ENCODE measurements around the gene DDX51. TPM values are rescaled to one million over a fixed set of nuclear protein-coding genes. Genes with fewer than 3 reads are reported as not detected.

Gene DDX51
- total RNA-seq, 1 experiment from 2014 or later = 29.3 TPM

DNA sequence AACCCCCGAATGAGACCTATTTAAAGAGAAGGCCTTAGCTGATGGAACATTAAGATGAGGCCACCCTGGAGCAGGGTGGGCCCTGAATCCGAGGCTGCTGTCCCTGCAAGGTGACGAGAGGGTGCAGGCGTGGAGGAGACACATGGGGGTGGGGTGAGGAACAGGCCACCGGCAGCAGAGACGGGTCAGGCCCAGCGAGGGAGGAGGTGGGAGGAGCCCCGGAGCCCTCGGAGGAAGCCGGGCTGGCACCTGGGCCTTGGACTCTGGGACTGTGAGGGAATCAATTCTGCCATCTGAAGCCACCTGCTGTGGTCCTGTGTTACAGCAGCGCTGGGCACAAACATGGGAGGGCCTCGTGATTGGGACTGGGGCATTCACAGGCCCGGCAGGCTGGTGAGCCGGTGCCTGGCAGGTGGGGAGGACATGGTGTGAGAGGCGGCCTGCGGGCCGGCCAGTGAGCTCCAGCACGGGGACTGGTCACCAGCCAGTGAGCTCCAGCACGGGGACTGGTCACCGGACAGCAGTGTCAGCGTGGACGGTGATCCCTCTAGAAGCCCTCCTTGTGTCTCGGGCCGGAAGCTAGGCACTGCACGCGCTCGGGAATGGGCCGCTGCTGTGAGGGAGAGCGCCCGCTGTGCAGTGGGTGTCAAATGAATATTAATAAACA, 46.8 kb upstream of the DDX51 start:
- POLR2A ChIA-PET = no interaction called here
- Histone ChIP-seq H3K27me3 (ENCODE audit: control insufficient read depth, insufficient read depth, low read length) (no peaks in the 10 kb centered on the region), H3K4me1 (ENCODE audit: control insufficient read depth, insufficient read depth, low read length) (peaks cover 6% of the 10 kb centered on the region), H3K36me3 (ENCODE audit: control insufficient read depth, insufficient read depth, low read length) (no peaks in the 10 kb centered on the region), H3K27ac (ENCODE audit: low read length) (no peak overlapping the region), H3K4me3 (ENCODE audit: low read depth in 2 of 2, low read length in 2 of 2) (no peak overlapping the region), H3K9me3 (ENCODE audit: control insufficient read depth, insufficient read depth, low read depth, low read length) (0 out of 2 replicates have a peak, but pooled peaks cover 3% of the 10 kb centered on the region)
- DNase-seq (ENCODE audit: low read depth, low spot score) (no peak), ATAC-seq (no peak)
- TF ChIP-seq TCF7L2 (IDR thresholded peaks at IDR 0.05; ENCODE audit: low read depth, low read length) = no peak
- TF ChIP-seq, protein P1, sequence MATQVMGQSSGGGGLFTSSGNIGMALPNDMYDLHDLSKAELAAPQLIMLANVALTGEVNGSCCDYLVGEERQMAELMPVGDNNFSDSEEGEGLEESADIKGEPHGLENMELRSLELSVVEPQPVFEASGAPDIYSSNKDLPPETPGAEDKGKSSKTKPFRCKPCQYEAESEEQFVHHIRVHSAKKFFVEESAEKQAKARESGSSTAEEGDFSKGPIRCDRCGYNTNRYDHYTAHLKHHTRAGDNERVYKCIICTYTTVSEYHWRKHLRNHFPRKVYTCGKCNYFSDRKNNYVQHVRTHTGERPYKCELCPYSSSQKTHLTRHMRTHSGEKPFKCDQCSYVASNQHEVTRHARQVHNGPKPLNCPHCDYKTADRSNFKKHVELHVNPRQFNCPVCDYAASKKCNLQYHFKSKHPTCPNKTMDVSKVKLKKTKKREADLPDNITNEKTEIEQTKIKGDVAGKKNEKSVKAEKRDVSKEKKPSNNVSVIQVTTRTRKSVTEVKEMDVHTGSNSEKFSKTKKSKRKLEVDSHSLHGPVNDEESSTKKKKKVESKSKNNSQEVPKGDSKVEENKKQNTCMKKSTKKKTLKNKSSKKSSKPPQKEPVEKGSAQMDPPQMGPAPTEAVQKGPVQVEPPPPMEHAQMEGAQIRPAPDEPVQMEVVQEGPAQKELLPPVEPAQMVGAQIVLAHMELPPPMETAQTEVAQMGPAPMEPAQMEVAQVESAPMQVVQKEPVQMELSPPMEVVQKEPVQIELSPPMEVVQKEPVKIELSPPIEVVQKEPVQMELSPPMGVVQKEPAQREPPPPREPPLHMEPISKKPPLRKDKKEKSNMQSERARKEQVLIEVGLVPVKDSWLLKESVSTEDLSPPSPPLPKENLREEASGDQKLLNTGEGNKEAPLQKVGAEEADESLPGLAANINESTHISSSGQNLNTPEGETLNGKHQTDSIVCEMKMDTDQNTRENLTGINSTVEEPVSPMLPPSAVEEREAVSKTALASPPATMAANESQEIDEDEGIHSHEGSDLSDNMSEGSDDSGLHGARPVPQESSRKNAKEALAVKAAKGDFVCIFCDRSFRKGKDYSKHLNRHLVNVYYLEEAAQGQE (IDR thresholded peaks at IDR 0.05; ENCODE audit: insufficient read depth in 1 of 2, low read depth in 2 of 2, low read length in 1 of 2) = no peak
- TF ChIP-seq, protein P2, sequence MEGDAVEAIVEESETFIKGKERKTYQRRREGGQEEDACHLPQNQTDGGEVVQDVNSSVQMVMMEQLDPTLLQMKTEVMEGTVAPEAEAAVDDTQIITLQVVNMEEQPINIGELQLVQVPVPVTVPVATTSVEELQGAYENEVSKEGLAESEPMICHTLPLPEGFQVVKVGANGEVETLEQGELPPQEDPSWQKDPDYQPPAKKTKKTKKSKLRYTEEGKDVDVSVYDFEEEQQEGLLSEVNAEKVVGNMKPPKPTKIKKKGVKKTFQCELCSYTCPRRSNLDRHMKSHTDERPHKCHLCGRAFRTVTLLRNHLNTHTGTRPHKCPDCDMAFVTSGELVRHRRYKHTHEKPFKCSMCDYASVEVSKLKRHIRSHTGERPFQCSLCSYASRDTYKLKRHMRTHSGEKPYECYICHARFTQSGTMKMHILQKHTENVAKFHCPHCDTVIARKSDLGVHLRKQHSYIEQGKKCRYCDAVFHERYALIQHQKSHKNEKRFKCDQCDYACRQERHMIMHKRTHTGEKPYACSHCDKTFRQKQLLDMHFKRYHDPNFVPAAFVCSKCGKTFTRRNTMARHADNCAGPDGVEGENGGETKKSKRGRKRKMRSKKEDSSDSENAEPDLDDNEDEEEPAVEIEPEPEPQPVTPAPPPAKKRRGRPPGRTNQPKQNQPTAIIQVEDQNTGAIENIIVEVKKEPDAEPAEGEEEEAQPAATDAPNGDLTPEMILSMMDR (IDR thresholded peaks at IDR 0.05) = no peak
- TF ChIP-seq POLR2AphosphoS5 (IDR thresholded peaks at IDR 0.05; ENCODE audit: low read depth, low read length) = no peak
- no peak for TF ChIP-seq SIN3A (IDR thresholded peaks at IDR 0.05; ENCODE audit: borderline replicate concordance, insufficient read depth, low read depth, low read length)
- intact Hi-C loops (cut with micrococcal nuclease; ENCODE audit: unreplicated experiment) = no loop called here
- no TSS peak for BruUV-seq (replicated peaks)
- in situ Hi-C loops (cut with HindIII; ENCODE audit: low pct_unique_long_range_greater_than_20kb, low sequenced_read_pairs) = no loop called here
- CTCF ChIA-PET = no interaction called here

DNA sequence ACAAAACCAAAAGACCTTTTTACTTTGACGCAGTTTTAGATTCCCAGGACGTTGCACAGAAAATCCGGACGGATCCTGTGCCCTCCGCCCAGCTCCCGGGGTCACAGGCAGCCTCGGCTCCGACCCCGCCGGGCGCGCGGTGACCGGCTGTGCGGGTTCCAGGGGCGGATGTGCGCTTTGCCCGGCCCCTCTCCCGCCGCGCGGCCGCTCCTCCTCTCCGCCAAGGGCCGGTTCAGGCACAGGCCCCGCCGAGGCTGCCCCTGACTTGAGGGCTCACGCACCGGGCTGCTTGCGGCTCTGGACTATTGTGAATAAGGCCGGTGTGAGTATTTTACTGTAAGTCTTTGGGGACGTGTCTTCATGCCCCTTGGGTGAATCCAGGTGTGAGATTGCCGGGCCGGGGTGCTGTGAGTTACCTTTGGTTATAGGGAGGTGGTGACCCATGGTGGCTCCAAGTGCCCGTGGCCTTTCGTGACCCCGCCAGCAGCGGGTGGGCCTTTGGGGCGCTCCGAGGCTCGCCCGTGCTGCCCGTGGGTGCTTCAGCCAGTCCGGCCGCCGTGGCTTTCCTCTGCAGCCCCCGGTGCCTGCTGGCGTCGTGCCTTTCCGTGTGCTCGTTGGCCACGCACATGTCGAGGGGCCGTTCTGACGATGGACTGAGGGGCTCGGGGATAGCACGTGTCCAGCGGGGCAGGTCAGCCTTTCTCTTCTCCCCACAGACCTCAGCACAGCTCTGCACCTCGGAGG, 46.1 kb upstream of the DDX51 start:
- in situ Hi-C loops (cut with HindIII; ENCODE audit: low pct_unique_long_range_greater_than_20kb, low sequenced_read_pairs) (no loop called here), intact Hi-C loops (cut with micrococcal nuclease; ENCODE audit: unreplicated experiment) (no loop called here)
- Histone ChIP-seq H3K27me3 (ENCODE audit: control insufficient read depth, insufficient read depth, low read length) (no peaks in the 10 kb centered on the region), H3K27ac (ENCODE audit: low read length) (peak overlapping the region; percentile 65), H3K4me1 (ENCODE audit: control insufficient read depth, insufficient read depth, low read length) (peaks cover 6% of the 10 kb centered on the region), H3K9me3 (ENCODE audit: control insufficient read depth, insufficient read depth, low read depth, low read length) (0 out of 2 replicates have a peak, but pooled peaks cover 3% of the 10 kb centered on the region), H3K36me3 (ENCODE audit: control insufficient read depth, insufficient read depth, low read length) (no peaks in the 10 kb centered on the region), H3K4me3 (ENCODE audit: low read depth in 2 of 2, low read length in 2 of 2) (peak overlapping the region; percentile 58 to 74)
- ChIA-PET CTCF (interaction anchor here (0.6 kb wide), 1 partner anchor 48 kb away, joined by 5 read pairs; no protein-coding TSS in a partner anchor), POLR2A (interaction anchor here (0.6 kb wide), 1 partner anchor 181 kb away, joined by 3 read pairs; no protein-coding TSS in a partner anchor)
- DNase-seq (ENCODE audit: low read depth, low spot score) (no peak), ATAC-seq (peak; percentile 50)
- no TSS peak for BruUV-seq (replicated peaks)
- no peak for TF ChIP-seq SIN3A (IDR thresholded peaks at IDR 0.05; ENCODE audit: borderline replicate concordance, insufficient read depth, low read depth, low read length)
- no peak for TF ChIP-seq POLR2AphosphoS5 (IDR thresholded peaks at IDR 0.05; ENCODE audit: low read depth, low read length)
- TF ChIP-seq TCF7L2 (IDR thresholded peaks at IDR 0.05; ENCODE audit: low read depth, low read length) = no peak
- TF ChIP-seq, protein P2 (IDR thresholded peaks at IDR 0.05) = no peak
- TF ChIP-seq, protein P1 (IDR thresholded peaks at IDR 0.05; ENCODE audit: insufficient read depth in 1 of 2, low read depth in 2 of 2, low read length in 1 of 2) = no peak

Measured in Panc1 (cell line).